GM08714 (cell line): ENCODE results near the gene VAMP8.
"Not testable (repeated sequence)": the region's sequence is repeated elsewhere in the genome, so short reads cannot be mapped to it uniquely, and the experiment has no call there.

ENCODE experiments used
- H3K4me3 ChIP-seq: fragments of 200-500 bp; sonication (Bioruptor generic); 2 replicates; pipeline ENCODE4 v1.5.1; 2014; ENCODE audit warnings: mild to moderate bottlenecking, low read length, inconsistent platforms
- ZNF274 ChIP-seq: IDR thresholded peaks from 2 replicates; pipeline ENCODE4 v1.6.1; 2012; ENCODE audit warnings: mild to moderate bottlenecking, low read depth, low read length

VAMP8 gene

DNA sequence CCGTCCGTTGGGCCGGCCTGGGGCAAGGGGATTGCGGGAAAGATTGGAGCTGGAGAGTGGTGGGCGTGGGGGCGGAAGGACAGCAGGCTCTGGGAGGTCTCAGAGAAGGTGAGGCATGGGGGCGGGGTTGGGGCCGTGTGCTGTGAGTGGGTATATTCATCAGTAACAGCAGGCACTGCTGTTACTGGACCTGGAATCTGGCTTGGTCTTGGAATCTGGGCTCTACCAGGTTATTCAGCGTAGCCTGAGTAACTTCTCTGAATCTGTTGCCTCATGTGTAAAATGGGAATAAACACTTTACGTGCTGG, 18.6 kb downstream of the VAMP8 start:
- TF ChIP-seq ZNF274 = no peak
- peak overlapping the region; percentile 91 for H3K4me3 ChIP-seq

GRCh38 chr2:85596486-85597143, 19.2 kb downstream of the VAMP8 start:
- H3K4me3 ChIP-seq = peak overlapping the region; percentile 91
- no peak for TF ChIP-seq ZNF274

DNA sequence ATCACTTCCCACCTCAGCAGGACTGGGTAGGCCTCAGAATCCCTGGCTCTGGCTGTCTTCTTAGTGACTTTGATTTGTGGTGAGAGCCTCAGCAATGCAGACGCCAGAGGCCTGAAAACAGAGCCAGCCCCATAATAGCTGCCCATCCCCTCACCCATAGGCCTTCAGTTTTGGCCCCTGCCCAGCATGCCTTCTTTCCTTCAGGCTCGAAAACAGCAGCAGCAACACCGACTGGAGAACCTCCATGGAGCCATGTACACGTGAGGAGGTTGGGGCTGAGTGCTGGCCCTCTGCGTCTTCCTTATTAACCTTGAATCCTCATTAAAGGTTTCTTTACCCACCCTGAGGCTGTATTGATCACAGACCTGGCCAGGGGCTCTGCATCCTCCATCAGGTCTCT, 19.9 kb downstream of the VAMP8 start:
- TF ChIP-seq ZNF274 = no peak
- H3K4me3 ChIP-seq = no peak overlapping the region

DNA sequence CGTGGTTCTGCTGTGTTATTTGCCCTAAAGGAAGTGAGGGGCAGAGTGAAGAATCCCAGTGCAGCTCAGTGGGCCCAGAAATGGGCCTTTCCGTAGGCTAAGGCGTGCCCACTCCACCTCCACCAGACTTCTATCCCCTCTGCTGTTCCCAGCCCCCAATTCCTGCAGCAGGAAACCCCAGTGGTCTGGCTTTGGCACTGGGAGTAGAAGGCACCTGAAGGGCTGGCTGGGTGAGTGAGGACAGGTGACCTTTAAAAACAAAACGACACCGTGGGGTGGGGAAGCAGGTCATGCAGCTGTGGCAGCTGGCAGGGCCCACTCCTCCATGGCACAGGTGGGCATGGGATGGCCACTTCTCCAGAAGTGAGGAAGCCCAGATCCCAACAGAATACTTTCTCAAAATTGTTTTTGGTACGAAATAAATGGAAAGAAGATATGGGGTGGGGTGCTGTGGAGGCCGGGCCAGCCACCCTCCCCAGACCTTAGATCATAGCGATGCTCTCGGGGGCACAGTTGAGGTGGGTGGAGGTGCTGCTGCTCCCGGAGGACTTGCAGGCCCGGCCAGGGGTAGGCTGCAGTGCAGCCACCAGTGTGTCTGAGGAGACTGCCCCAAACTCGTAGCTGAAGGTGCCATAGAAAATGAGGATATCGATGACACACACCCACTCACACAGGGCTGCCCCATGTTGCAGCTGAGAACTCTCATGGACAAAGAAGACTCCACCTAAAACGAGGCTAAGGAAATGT, 21.4 kb downstream of the VAMP8 start:
- no peak overlapping the region for H3K4me3 ChIP-seq
- TF ChIP-seq ZNF274 = no peak

DNA sequence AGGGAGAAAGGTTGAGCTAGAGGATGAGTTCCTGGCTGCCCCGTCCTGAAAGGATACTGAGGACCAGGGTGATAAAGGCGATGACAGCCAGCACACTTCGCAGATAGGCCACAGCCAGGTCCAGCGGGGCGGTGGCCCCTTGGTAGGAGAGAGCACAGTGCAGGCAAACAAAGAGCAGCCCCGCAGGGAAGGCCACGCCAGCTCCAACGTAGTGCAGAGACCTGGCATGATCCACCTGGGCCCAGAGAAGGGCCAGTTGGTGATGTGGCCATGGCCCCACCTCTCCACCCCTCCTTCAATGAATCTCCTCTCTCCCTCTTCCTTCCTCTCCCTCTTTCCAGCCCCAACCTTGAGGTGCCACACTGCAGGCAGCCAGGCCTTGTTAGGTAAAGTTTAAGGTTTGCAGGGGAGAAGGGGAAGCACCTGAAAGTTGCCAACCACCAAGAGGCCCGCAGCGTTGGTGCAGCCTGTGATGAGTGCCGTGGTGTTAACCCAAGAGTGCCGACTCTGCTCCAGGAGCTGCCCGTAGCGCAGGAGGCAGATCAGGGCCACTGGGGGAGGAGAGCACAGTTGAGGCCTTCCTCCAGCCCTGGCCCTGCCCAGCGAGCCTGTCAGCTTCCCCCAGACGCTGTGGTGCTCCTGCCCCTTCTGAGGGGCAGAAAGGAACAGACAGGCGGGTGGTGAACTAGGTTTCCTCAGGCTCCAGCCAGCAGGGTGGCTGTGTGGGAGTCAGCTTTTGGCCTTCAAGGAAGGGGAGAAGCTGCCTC, 22.3 kb downstream of the VAMP8 start:
- H3K4me3 ChIP-seq = no peak overlapping the region
- no peak for TF ChIP-seq ZNF274

GRCh38 chr2:85600235-85600575, 22.8 kb downstream of the VAMP8 start:
- TF ChIP-seq ZNF274 = no peak
- no peak overlapping the region for H3K4me3 ChIP-seq

DNA sequence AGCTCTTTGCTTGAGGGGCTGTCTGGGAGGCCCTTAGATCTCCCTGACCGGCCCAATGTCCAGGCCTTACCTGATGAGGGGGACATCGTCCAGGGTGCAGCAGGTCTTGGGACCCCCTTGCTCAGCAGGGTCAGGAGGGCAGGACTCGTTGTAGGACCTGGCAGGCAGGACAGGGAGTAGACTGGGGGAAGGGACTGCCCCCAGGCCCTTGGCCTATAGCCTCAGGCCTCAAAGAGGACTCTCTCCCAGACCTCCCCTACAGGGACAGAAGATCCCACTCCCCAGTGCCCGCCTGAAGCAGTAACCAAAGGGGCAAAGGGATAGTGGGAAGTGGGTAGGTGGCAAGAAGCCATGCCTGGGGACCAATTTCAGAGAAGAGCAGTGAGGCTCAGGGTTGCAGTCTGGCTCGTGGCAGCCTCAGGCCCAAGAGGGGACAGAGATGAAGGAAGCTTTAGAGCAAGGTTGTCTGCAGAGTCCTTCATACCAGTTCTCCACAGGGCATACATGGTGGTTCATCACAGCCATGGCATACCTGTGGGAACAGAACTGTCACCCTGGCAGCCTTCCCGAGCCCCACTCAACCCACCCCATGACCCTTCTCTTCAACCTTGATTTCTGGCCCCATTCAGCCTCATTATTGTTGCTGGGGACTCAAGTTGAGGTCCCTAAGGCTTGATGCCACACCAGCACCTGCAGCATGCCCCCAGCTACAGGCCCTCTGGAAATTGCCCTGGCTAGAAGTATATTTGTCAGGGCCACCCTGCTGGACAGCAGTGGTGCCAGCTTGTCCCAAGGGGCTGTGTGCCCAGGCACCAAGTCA, 23.8 kb downstream of the VAMP8 start:
- TF ChIP-seq ZNF274 = no peak
- H3K4me3 ChIP-seq = no peak overlapping the region

- TF ChIP-seq ZNF274 = no peak
- H3K4me3 ChIP-seq = peak overlapping the region; percentile 53; the same call in 1 of the 2 replicates
Measured at GRCh38 chr2:85601771-85602475, 24.5 kb downstream of the VAMP8 start.

DNA sequence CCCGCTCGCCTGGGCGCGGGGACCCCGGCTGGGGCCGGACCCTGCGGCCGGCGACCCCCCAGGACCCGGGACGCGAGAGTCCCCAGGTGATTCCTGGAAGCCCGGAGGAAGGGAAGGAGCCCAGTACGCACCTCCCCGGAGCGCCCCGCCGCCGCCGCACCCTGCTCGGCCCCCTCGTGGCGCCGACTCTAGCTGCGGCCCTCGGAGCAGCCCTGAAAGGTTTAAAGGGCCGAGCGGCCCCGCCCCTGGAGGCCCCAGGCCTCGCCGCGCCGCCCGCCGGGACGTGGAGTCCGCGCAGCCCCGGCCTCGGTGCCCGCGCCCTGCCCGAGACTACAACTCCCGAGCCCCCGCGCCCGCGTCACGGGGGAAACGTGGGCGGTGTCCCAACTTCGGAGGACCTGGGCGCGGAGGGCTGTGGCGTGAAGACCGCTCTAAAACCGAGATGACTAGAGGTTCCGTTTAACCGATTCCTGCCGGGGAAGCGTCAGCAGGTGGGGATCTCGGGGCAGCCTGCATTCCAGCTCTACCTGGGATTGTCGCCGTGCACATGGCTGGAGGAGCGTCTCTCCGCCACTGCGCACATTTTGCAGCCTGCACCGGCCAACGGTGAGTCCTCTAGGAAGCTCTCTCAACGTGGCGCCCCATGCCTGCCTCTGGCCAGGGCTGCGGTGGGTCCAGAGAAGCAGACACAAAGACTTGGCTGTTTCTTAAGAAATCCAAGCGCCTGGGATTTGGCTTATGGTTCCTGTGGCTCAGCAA, 25.3 kb downstream of the VAMP8 start, which contains the start of gene TMEM150A:
TSS of gene TMEM150A (minus strand) at position 223 of the 759 bp plus-strand sequence. CDS start 750 bp downstream, outside the sequence.
- H3K4me3 ChIP-seq = peak within 1 kb of the TSS; percentile 76
- no peak for TF ChIP-seq ZNF274

- H3K4me3 ChIP-seq = not testable (repeated sequence)
Measured at GRCh38 chr2:85604133-85604444, 26.7 kb downstream of the VAMP8 start.

DNA sequence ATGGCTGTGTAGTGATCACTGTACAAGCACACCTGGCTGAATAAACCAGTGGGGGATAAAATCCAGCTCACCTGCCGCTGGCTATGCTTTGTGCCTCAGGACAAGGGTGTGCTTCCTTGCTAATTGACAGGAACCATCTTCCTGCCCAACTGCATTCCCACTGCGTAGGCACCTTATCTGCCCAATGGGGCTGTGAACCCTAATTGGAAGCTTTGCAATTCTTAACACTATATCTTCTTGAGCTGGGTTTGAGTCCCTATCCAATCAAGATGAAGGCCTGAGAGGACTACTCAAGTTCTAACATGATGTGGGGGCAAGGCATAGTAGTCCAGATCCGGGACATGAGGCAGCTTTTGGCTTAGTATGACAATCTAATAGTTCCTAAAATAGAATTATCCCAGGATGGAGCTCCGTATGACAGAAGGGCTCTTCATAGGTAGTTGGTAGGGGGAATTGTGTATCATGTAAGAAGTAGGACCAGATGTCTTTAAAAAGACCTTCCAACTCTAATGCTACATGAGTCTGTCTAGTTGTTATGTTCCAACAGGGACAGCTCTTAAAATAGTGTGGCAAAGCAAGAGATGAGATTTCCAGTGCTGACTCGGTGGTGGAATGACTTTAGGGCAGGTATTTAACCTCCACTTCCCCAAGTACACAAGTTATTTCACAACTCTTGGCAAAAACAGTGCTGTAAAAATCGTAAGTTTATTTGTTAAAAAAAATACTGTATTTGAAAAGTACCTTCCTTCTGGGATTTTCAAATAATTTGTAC, 27.4 kb downstream of the VAMP8 start:
- TF ChIP-seq ZNF274 = no peak
- no peak overlapping the region for H3K4me3 ChIP-seq

- TF ChIP-seq ZNF274 = no peak
- no peak overlapping the region for H3K4me3 ChIP-seq
Measured at GRCh38 chr2:85605406-85606115, 28.2 kb downstream of the VAMP8 start.
